Fibroblast of lung (primary cell): ENCODE data around the gene HOXB7. TPM values are rescaled to one million over a fixed set of nuclear protein-coding genes. Genes with fewer than 3 reads are reported as not detected.

Experiments used
- DNase-seq, 2 donors: peaks; one replicate each; pipeline versions ENCODE4 v3.0.0 to v3.0.0-alpha.2; 2010; ENCODE audit warnings: low read depth in 2 of 2
- H2AFZ ChIP-seq: 2 replicates; pipeline ENCODE4 v1.5.1; 2012; ENCODE audit warnings: low read length, control low read depth, inconsistent platforms
- H3K27ac ChIP-seq: 2 replicates; pipeline ENCODE4 v1.5.1; 2011; ENCODE audit warnings: low read length, control low read depth; ENCODE audit not compliant: insufficient read depth
- H3K27me3 ChIP-seq: 2 replicates; pipeline ENCODE4 v1.5.1; 2011; ENCODE audit warnings: mild to moderate bottlenecking, low read length; ENCODE audit not compliant: control insufficient read depth, insufficient read depth
- H3K36me3 ChIP-seq: 2 replicates; pipeline ENCODE4 v1.5.1; 2011; ENCODE audit warnings: low read length; ENCODE audit not compliant: control insufficient read depth, insufficient read depth
- H3K4me1 ChIP-seq: 2 replicates; pipeline ENCODE4 v1.5.1; 2011; ENCODE audit warnings: low read length; ENCODE audit not compliant: control insufficient read depth, insufficient read depth; ENCODE audit errors: extremely low read depth
- H3K4me2 ChIP-seq: 2 replicates; pipeline ENCODE4 v1.5.1; 2011; ENCODE audit warnings: low read length, control low read depth; ENCODE audit not compliant: insufficient read depth; ENCODE audit errors: extremely low read depth
- H3K4me3 ChIP-seq, 4 experiments: fragments of 200-600 bp in 1 of 4; sonication (generic) in 1 of 4; replicated peaks in 1 of 4; 2 replicates each; pipeline ENCODE4 v1.5.1; 2011 to 2016; ENCODE audit warnings: low read length in 4 of 4, low read depth in 3 of 4, mild to moderate bottlenecking in 3 of 4, control low read depth in 2 of 4, inconsistent platforms in 1 of 4, mixed read lengths in 1 of 4; ENCODE audit not compliant: insufficient read depth in 1 of 4; ENCODE audit errors: control extremely low read depth in 1 of 4
- H3K79me2 ChIP-seq: 2 replicates; pipeline ENCODE4 v1.5.1; 2012; ENCODE audit warnings: mild to moderate bottlenecking, low read length, inconsistent platforms; ENCODE audit not compliant: control insufficient read depth, insufficient read depth
- H3K9ac ChIP-seq: 2 replicates; pipeline ENCODE4 v1.5.1; 2011; ENCODE audit warnings: mild to moderate bottlenecking, low read length, control low read depth; ENCODE audit not compliant: insufficient read depth
- H3K9me3 ChIP-seq: 2 replicates; pipeline ENCODE4 v1.5.1; 2012; ENCODE audit warnings: low read depth, low read length; ENCODE audit not compliant: control insufficient read depth, insufficient read depth
- H4K20me1 ChIP-seq: 2 replicates; pipeline ENCODE4 v1.5.1; 2011; ENCODE audit warnings: low read length; ENCODE audit not compliant: control insufficient read depth, insufficient read depth; ENCODE audit errors: extremely low read depth
- EZH2 ChIP-seq: IDR thresholded peaks from 2 replicates; pipeline ENCODE4 v1.5.1; 2012; ENCODE audit warnings: low read length, control low read depth, mild to moderate bottlenecking; ENCODE audit errors: missing control alignments
- polyA plus RNA-seq, 2 donors: library from polyadenylated mRNA; depleted of rRNA in 1 of 2; stranded (reverse) in 1 of 2; unstranded in 1 of 2; fragments of >200 nt; gene quantifications; 2 replicates each; pipeline ENCODE4 v1.2.1, GENCODE V29; 2011 to 2012; ENCODE audit warnings: missing spikeins in 1 of 2
- total RNA-seq: library from RNA; depleted of rRNA; stranded (reverse); fragments of >200 nt; gene quantifications from 2 replicates; pipeline ENCODE4 v1.2.1, GENCODE V29; 2014
- TF ChIP-seq, protein P1 (sequence below), 2 donors: IDR thresholded peaks in 1 of 2; conservative IDR thresholded peaks in 1 of 2; 1 replicate in 1 of 2; 2 replicates in 1 of 2; pipeline ENCODE4 v1.5.1; 2011 to 2012; ENCODE audit warnings: low read length in 2 of 2, control low read depth in 1 of 2, inconsistent platforms in 1 of 2, low read depth in 1 of 2, mild to moderate bottlenecking in 1 of 2

The HOXB7 gene
- total and polyA plus RNA-seq, 2 donors (not counting 1 experiment from before 2014, with no cell fraction given), result 7.4 to 12.7 TPM

- peaks cover 95% of the 10 kb centered on the region for H3K27me3 ChIP-seq
- no peaks in the 10 kb centered on the region for H3K4me1 ChIP-seq
- H3K79me2 ChIP-seq, result no peaks in the 10 kb centered on the region
- TF ChIP-seq, protein P1, sequence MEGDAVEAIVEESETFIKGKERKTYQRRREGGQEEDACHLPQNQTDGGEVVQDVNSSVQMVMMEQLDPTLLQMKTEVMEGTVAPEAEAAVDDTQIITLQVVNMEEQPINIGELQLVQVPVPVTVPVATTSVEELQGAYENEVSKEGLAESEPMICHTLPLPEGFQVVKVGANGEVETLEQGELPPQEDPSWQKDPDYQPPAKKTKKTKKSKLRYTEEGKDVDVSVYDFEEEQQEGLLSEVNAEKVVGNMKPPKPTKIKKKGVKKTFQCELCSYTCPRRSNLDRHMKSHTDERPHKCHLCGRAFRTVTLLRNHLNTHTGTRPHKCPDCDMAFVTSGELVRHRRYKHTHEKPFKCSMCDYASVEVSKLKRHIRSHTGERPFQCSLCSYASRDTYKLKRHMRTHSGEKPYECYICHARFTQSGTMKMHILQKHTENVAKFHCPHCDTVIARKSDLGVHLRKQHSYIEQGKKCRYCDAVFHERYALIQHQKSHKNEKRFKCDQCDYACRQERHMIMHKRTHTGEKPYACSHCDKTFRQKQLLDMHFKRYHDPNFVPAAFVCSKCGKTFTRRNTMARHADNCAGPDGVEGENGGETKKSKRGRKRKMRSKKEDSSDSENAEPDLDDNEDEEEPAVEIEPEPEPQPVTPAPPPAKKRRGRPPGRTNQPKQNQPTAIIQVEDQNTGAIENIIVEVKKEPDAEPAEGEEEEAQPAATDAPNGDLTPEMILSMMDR (conservative IDR thresholded peaks at IDR 0.05 in 1 of 2, IDR thresholded peaks at IDR 0.05 in 1 of 2; ENCODE audit: low read depth in 1 of 2, low read length in 2 of 2), result no peak
- TF ChIP-seq EZH2, result no peak
- H3K4me2 ChIP-seq, result no peak overlapping the region
- no peak overlapping the region for H3K27ac ChIP-seq
- no peak overlapping the region for H2AFZ ChIP-seq
- no peak overlapping the region for H3K9ac ChIP-seq
- DNase-seq, result no peak
- no peak overlapping the region for H3K4me3 ChIP-seq
- no peaks in the 10 kb centered on the region for H3K36me3 ChIP-seq
- no peaks in the 10 kb centered on the region for H4K20me1 ChIP-seq
- H3K9me3 ChIP-seq, result no peaks in the 10 kb centered on the region
These were observed 30.8 kb upstream of the HOXB7 start for GRCh38 chr17:48641541-48642058.

DNA sequence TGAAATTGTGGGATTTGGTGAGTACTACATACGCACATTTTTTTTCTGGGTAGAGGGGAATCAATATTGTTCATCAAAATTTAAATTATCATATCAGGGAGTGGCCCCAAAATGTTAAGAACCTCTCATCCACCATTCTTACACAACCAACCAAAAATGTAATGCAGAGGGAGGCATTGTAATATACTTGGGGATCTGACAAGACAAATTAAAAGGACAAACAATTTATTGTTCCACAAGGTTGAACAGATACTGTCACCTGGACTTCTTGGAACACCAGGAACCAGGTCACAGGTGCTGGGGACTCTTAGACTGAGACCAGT is 30.0 kb upstream of the HOXB7 start:
- Histone ChIP-seq H3K79me2 (no peaks in the 10 kb centered on the region), H3K4me2 (no peak overlapping the region), H3K4me3 (no peak overlapping the region), H2AFZ (no peak overlapping the region), H3K27me3 (peaks cover 93% of the 10 kb centered on the region), H4K20me1 (no peaks in the 10 kb centered on the region), H3K4me1 (no peaks in the 10 kb centered on the region), H3K36me3 (no peaks in the 10 kb centered on the region), H3K27ac (no peak overlapping the region), H3K9ac (no peak overlapping the region), H3K9me3 (no peaks in the 10 kb centered on the region)
- no peak for DNase-seq
- TF ChIP-seq EZH2, result no peak
- TF ChIP-seq, protein P1 (conservative IDR thresholded peaks at IDR 0.05 in 1 of 2, IDR thresholded peaks at IDR 0.05 in 1 of 2; ENCODE audit: low read depth in 1 of 2, low read length in 2 of 2), result no peak

DNA sequence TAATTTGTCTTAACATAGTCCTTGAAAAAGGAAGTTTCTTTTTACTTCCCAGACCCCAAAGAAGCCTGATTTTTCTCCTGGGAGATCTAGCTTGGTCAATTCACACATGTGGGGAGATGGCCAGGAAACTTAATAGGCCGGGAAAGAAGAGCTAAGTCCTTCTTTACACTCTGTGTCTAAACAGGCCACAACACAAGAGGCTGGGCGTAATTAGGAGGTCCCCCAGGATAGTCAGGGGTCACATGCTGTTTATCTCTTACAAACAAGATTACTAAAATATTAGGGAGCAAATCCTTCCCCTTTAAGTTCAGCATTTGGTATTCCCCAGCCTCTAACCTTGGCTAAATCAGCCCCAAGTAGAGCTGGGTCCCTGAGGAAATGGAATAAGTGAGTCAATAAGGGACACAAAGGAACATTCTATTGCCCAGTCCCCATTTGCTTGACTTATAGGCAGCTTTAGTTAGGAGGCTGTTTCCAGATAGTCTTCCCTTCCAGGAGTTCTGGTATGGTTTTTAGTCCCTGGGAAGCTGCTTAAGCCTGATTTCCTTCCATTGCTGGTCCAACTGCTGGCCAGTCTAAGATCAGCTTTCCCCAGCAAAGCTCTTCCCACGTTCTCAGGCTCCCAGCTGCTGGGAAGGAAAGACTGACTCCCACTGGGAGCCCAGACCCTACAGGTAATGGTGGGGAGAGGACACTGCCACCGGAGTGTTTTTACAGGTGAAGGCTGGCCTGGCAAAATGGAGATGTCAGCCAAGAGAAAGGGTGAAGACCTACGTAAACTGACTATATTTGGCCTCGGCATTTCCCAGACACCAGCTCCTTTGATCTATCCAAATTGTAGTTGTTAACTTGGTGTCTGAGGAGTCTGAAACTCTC is 29.4 kb upstream of the HOXB7 start:
- TF ChIP-seq, protein P1 (conservative IDR thresholded peaks at IDR 0.05 in 1 of 2, IDR thresholded peaks at IDR 0.05 in 1 of 2; ENCODE audit: low read depth in 1 of 2, low read length in 2 of 2), result no peak
- TF ChIP-seq EZH2, result no peak

More for the DNA sequence above, 29.4 kb upstream of the HOXB7 start:
- Histone ChIP-seq H3K79me2 (no peaks in the 10 kb centered on the region), H3K9me3 (no peaks in the 10 kb centered on the region), H2AFZ (no peak overlapping the region), H3K27me3 (peaks cover 93% of the 10 kb centered on the region), H3K9ac (no peak overlapping the region), H3K4me1 (no peaks in the 10 kb centered on the region), H3K36me3 (no peaks in the 10 kb centered on the region), H3K27ac (no peak overlapping the region), H4K20me1 (no peaks in the 10 kb centered on the region), H3K4me3 (no peak overlapping the region), H3K4me2 (no peak overlapping the region)
- no peak for DNase-seq
